OCI-M2 (cell line): ENCODE measurements around the gene CACNA1F.
A peak's percentile ranks its signal among the peaks of the same experiment; 100 is the strongest.
"Not testable (repeated sequence)": the region's sequence is repeated elsewhere in the genome, so short reads cannot be mapped to it uniquely, and the experiment has no call there.

Experiments used
- DNase-seq: peaks from one replicate; lab custom pipeline; 2025; ENCODE audit not compliant: unreplicated experiment; lab: John Stamatoyannopoulos, UW

The CACNA1F gene

GRCh38 chrX:49177873-49178480 is 55.2 kb downstream of the CACNA1F start:
- no peak for DNase-seq

DNA sequence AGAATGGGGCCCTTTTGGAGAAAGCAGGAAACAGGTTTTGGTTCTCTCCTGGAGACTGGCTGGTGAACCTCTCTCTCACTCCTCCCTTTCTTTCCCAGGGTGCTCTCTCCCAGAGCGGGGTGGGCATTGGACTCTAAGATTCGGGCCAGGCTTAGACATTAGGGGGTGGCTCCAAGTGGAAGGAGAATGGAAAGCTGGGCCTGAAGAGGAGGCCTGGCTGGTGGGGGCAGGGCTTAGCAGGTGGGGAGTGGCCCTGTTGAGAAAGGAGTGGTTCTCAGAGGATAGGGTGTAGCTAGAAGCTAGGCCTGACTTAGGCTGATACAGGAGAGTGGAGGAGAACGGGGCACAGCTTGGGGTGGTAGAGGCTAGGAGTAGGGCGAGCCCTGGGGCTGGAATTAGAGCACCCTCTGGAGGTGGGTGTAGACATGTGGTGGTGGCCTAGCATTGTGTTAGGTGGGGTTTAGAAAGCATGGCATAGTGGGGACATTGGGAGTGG is 55.8 kb downstream of the CACNA1F start:
- no peak for DNase-seq

- DNase-seq = no peak
These were observed 56.5 kb downstream of the CACNA1F start for GRCh38 chrX:49176421-49177326.

GRCh38 chrX:49175435-49176274 is 57.5 kb downstream of the CACNA1F start:
- DNase-seq = no peak

DNA sequence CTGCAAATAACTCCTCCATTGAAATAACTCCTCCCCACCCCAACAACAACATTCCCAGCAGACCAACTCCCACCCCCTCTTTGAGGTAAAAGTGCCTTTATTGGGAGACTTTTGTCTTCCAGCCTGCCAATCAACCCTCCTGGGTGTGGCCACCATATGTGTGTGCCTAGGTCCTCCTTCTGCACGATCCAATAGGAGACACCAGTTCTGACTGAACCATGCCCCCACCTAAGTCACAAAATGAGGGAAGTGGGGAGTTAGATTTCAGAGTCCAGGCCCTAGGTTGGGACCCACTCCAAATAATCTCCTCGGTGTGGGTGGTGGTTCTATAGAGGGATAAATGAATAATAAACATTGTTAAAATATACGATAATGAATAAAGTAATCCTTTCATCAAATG is 58.4 kb downstream of the CACNA1F start:
- DNase-seq = no peak

GRCh38 chrX:49173544-49173943 is 59.6 kb downstream of the CACNA1F start:
- not testable (repeated sequence) for DNase-seq

- no peak for DNase-seq
These were observed 60.8 kb downstream of the CACNA1F start for GRCh38 chrX:49172280-49172780.

DNA sequence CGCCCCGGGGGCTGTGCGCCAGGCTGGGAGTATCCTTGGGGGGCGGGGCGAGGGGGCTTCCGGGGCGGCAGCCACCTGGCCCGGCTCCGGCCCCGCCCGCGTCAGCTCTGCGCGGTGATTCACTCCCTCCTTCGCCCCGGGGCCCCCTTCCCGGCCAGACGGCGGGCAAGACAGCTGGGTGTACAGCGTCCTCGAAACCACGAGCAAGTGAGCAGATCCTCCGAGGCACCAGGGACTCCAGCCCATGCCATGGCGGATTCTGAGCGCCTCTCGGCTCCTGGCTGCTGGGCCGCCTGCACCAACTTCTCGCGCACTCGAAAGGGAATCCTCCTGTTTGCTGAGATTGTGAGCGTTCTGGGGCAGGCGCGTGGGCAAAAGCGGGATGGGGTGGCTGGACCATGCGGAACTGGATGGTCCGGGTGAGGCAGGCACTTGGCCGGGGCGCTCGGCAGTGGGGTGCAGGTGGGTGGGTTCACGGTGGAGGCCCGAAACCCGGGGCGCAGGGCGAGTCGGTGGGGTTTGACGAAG is 61.3 kb downstream of the CACNA1F start, which contains the start of gene PLP2:
Gene PLP2, plus strand, starts transcription at position 147 of the 528 bp plus-strand sequence. Its CDS starts 103 bp downstream, at position 250.
- no peak for DNase-seq

GRCh38 chrX:49167740-49168108 is 65.4 kb downstream of the CACNA1F start:
- DNase-seq = no peak

DNA sequence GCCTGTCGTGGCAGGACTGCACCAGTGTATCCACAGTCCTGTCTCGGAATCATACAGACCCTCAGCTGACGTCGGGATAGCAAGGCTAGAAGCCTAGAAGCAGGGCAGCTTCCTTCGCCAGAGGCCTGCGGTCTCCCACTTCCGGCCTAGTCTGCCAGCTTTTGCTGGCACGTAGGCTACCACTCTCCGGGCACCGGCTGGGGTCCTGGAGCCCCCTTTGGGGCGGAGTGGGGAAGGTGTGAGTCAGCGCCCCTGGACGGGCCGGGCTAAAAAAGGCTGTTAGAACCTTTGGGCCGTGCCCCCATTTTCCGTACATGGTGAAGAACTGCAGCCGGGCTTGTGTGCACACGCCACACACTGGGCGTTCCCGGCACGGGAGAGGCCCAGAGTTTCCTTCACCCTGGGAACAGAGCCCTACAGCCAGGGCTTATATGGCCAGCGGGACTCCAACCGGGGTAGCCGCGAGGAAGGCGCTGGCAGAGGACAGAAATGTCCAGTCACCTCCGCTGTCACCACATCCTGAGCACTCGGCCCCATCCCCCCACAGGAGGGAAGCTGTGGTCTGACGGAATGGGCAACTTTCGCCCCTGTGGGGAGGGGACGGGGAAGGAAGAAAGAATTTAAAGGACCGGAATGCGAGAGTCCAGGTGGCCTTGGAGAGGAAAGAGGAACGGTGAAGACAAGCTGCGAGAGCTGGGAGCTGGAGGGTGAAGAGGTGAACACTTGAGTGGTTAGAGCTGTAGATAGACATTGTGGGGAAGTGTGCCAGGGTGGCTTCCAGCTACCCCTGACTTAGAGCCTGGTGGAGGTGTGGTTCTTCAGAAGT is 66.0 kb downstream of the CACNA1F start:
- no peak for DNase-seq

GRCh38 chrX:49165901-49166881 is 66.9 kb downstream of the CACNA1F start:
- no peak for DNase-seq

GRCh38 chrX:49164589-49165360 is 68.4 kb downstream of the CACNA1F start:
- no peak for DNase-seq

DNA sequence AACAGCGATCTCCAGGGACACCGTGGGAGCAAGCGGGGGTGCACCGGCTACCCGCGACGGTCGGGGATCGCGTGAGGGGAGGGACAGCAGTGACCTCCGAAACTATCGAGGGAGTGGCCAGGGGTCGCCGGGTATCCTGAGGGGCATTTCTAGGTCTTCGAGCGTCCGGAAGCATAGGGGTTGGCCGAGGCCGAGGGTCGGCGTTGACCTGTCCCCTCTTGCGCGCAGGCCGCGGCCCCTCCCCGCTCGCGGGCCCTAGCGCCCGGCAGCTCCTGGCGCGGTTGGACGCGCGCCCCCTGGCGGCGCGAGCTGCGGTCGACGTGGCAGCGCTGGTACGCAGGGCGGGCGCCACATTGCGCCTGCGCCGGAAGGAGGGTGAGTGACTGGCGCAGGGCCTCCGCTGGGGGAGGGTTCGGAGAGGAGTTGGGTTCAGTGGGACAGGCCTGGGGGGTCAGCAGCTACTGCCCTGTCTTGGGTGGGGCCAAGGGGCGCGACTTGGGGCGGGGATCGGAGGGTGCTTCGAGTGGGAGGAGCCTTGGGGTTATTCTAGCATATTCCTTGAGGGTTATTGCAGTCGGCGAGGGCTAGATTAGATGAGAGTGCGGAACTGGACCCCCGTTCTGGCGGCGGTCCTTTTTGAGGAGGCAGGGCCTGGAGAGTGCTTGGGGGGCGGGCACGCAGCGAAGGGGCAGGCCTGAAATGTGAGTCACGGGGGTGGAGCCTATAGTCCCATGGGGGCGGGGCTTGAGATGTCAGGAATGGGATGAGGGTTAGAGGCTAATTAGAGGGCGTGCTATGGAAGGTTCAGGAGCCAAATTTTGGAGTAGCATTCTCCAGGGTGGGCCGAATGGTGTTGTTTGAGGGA is 69.4 kb downstream of the CACNA1F start:
- peak; percentile 50 for DNase-seq

DNA sequence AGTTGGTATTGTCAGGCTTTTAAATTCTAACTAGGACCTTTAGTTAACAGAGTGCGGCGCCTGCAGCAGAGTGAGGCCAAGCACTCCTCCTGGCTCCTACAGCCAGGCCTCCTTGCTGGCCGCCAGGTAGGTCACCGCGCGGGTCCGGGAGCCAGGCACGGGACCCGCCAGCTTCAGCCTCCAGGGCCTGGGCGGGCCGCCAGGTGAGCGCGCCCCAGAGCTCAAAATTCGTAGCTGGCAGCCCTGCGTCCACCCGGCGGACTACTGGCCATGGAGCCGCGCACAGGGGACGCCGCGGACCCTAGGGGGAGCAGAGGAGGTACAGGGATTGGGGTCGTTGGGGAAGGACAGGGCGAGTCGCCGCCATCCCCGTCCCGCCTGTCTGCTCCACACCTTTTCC is 70.5 kb downstream of the CACNA1F start, which contains the start of gene MAGIX:
Gene MAGIX, plus strand, starts transcription at position 139 of the 400 bp plus-strand sequence. Its CDS starts 132 bp downstream, at position 271.
- no peak for DNase-seq

DNA sequence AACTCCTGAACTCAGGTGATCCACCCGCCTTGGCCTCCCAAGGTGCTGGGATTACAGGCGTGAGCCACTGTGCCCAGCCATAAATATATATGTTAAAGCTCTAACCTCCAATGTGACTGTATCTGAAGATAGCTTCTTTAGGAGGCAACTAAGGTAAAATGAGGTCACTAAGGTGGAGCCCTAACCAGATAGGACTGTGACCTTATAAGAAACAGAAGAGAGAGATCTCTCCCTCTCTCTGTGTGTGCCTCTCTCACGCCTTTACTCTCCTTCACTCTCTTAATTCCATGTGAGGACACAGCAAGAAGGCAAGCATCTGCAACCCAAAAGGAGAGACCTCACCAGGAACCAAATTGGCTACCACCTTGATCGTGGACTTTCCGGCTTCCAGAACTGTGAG is 71.5 kb downstream of the CACNA1F start:
- no peak for DNase-seq

GRCh38 chrX:49160908-49161307 is 72.2 kb downstream of the CACNA1F start:
- no peak for DNase-seq

GRCh38 chrX:49157194-49157593 is 75.9 kb downstream of the CACNA1F start:
- no peak for DNase-seq
